Measurements from ENCODE around the gene ADIG.
"Not testable (repeated sequence)": the region's sequence is repeated elsewhere in the genome, so short reads cannot be mapped to it uniquely, and the experiment has no call there.

The ADIG gene

GRCh38 chr20:38573413-38573812 lies 7.6 kb upstream of the ADIG start:
- DNase-seq (ENCODE audit: low read depth), result no peak

DNA sequence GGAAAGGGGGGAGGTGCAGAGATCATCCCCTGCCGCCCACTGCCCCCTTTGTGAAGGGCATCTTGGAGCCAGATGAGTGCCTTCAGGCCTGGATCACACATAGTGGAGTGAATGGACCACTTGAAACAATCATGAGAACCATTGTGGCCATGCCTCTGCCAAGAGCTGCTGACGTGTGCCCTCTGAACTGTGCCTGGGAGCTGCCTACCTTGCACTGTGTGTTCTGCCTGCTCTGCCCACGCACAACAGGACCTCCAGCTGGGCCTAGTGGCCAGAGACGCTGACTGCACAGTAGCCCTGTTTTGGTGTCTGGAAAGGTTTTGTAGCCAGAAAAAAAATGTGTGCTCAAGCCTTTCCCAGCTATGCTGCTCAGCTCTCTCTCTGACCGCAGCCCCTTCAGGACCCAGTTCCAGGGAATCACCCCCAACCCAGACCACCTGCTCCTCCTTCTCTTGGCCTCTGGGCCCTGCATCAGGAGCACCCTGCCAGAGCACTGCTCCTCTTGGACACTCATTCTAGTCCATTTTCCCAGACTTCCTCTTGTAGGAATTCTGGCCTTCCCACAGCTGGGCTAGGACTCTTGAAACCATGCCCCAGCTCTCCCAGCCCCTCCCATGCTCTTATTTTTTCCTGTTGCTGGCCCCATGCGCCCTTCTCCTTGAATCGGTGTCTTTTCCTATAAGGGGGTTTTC lies 1.6 kb upstream of the ADIG start:
- DNase-seq (ENCODE audit: low read depth), result no peak

GRCh38 chr20:38579921-38580320 lies 1.1 kb upstream of the ADIG start:
- no peak for DNase-seq (ENCODE audit: low read depth)

- no peak for DNase-seq (ENCODE audit: low read depth)
Measured at GRCh38 chr20:38581830-38582358, 897 bp downstream of the ADIG start.

- no peak for DNase-seq (ENCODE audit: low read depth)
Measured at GRCh38 chr20:38583306-38583705, 2.3 kb downstream of the ADIG start.

- no peak for DNase-seq (ENCODE audit: low read depth)
Measured at GRCh38 chr20:38584099-38584763, 3.2 kb downstream of the ADIG start.

DNA sequence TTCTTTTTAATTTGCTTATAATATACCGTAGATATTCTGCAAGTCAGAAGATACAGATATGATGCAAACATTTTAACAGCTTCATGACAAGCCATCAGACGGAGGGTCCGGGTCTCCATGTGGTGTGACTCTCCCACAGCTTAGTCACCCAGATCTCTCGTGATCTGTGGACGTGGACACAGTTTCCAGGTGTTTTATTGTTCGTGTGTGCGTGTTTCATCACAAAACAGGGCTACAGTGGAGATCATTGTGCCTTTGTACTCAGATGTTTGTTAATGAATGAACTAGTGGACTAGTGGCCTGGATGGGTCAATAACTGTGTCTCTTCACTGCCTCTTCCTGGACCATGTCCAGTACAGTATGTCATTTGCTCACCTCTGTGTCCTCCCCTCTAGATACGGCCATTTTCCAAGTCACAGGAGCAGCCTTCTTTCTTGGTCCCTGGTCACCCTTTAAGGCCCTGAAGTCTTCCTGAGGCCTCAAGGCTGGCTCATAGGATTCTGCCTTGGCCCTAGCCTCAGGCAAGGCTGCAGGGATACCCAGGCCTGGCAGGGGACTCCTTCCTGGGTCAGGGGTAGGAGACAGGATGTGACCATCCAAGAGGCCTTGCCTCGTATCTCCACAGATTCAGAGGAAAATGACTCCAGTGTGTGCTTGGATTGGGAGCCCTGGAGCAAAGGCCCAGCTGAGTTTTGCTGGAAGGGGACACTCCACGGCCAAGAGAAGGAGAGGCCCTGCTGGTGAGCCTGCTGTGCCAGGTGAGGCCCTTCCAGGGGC lies 4.6 kb downstream of the ADIG start:
- no peak for DNase-seq (ENCODE audit: low read depth)

- DNase-seq (ENCODE audit: low read depth), result no peak
Measured at GRCh38 chr20:38586181-38586525, 5.2 kb downstream of the ADIG start.

DNA sequence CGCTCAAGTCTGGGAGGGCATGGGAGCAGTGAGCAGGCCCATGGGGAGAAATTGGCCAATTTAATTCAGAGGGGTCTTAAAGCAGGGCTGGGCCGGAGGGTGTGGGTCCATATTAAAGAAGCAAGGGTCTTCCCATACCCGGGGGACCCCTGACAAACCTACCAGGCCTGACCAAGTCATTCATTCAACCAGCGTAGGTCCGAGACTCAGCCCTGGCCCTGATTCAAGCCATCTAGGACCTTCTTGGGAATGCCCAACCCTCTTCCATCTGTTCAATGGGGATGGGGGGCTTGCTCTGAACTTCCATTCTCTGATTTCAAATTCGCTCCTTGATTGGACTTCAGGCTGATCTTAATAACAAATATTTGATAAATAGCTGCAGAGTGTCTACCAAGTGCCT lies 7.3 kb downstream of the ADIG start:
- no peak for DNase-seq (ENCODE audit: low read depth)

- no peak for DNase-seq (ENCODE audit: low read depth)
Measured at GRCh38 chr20:38589351-38589750, 8.4 kb downstream of the ADIG start.

GRCh38 chr20:38589967-38590675 lies 9.1 kb downstream of the ADIG start:
- DNase-seq (ENCODE audit: low read depth), result no peak

DNA sequence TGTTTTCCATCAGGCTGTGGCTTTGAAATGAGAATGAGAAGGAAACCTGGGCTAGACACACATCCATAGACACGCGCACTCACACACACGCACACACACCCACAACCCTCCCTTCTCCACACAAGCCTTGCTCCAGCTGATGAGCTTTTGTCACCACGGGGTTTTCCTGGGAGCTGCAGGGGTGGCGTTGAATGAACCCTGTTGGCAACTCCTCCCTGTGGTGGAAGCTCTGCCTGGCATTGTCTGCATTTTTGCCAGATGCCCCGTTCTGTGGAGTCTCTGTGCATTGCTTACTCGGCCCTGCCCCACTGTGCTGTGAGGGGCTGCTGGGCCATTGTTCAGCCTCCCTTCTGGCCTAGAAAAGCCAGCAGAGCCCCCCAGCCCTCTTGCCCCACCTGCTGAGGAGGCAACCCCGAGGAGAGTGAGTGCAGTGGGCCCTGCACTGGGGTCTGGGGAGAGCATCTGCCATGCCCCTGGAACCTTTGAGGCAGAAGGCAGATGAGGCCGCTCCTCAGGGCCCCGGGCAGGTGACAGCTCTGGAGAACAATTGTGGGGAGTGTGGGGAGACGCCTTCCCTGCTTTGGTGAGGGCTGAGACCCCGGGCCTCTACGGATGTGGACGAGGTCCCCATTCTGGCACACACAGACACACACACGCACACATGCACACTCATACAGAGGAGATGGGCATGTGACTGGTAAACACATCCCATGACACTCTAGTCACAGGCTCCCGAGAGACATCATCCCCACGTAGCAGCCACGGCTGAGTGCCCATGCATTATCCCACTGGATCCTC lies 9.9 kb downstream of the ADIG start:
- no peak for DNase-seq (ENCODE audit: low read depth)

DNA sequence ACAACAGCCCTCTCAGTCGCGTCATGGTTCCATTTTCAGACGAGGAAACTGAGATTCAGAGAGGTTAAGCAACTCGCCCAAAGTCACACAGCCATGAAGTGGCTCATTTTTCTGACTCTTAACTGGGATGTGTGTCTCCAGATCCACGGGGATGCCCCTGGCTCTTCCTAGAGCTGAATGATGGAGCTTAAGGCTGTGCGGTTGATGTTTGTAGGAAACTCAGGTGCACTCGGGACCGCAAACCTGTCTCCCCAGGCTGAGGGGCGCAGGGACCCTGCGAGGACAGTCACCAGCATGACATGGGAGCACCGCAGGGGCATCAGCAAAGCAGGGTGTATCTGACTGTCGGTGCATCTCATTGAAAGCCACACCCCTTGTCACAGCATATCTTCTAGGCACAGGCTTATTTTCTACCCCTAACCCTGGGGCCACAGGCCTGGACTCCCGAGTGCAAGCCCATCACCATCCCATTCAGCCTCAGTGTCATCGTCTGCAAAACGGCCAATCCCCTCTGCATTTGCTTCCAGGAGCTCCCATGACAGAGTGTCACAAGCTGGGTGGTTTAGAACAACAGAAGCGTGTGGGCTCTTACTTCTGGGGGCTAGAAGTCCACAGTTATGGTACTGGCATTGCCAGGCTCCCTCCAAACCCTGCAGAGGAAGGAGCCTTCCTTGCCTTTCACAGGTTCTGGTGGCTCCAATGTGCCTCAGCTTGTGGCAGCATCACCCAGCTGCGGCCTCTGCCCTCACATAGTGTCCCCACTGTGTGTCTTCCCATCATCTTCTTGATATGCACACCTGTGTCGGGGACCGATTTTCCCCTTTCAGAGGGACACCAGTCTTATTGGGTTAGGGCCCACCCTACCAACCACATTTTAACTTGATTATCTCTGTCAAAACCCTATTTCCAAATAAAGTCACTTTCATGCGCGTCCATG lies 10.7 kb downstream of the ADIG start:
- no peak for DNase-seq (ENCODE audit: low read depth)

GRCh38 chr20:38592411-38592790 lies 11.4 kb downstream of the ADIG start:
- peak; percentile 25 for DNase-seq (ENCODE audit: low read depth)

DNA sequence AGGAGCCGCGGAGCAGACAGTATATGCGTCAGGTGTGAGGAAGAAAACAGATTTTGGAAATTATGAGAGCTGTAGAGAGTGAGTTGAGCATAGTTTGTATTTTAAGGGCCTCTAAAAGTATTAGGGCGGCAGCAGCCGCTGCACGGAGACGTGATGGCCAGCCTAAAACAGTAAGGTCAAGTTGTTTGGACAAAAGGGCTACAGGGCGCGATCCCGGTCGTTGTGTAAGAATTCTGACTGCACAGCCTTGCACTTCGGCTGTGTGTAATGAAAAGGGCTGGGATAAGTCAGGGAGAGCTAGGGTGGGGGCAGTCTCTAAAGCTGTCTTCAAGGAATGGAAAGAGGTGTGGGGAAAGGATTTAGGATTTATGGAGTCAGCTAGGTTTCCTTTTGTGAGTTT lies 13.3 kb downstream of the ADIG start:
- DNase-seq (ENCODE audit: low read depth), result not testable (repeated sequence)

DNA sequence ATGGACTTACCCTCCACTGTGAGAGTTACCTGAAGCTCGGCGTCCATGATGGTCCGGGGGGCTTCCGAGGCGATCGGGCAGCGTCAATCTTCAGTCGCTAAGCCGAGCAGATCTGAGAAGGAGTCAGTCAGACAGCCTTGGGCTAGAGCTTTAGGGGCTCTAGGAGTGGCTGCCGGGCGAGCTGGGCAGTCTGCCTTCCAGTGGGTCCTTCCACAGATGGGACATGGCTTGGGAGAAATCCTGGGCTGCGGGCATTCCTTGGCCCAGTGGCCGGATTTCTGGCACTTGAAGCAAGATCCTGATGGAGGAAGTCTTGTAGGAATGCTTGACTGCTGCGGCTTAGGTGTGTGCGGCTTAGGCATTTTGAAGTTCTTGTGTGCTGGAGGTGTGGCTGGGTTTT lies 14.9 kb downstream of the ADIG start:
- not testable (repeated sequence) for DNase-seq (ENCODE audit: low read depth)

- no peak for DNase-seq (ENCODE audit: low read depth)
Measured at GRCh38 chr20:38599410-38599882, 18.4 kb downstream of the ADIG start.

DNA sequence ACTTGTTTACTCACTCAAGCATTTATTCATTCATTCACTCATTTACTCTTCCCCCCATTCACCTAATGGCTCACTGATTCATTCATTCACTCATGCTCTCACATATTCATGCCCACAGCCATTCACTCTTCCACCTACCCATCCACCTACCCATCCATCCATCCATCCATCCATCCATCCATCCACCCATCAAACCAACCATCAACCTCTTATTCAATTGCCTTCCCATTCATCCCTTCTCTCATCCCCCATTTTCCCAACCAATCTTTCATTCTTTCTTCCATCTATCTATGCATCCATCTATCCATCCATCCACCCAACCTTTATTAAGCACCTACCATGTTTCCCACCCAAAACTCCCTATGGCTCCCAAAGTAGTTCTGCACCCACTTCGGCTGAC lies 19.1 kb downstream of the ADIG start:
- DNase-seq (ENCODE audit: low read depth), result no peak

DNA sequence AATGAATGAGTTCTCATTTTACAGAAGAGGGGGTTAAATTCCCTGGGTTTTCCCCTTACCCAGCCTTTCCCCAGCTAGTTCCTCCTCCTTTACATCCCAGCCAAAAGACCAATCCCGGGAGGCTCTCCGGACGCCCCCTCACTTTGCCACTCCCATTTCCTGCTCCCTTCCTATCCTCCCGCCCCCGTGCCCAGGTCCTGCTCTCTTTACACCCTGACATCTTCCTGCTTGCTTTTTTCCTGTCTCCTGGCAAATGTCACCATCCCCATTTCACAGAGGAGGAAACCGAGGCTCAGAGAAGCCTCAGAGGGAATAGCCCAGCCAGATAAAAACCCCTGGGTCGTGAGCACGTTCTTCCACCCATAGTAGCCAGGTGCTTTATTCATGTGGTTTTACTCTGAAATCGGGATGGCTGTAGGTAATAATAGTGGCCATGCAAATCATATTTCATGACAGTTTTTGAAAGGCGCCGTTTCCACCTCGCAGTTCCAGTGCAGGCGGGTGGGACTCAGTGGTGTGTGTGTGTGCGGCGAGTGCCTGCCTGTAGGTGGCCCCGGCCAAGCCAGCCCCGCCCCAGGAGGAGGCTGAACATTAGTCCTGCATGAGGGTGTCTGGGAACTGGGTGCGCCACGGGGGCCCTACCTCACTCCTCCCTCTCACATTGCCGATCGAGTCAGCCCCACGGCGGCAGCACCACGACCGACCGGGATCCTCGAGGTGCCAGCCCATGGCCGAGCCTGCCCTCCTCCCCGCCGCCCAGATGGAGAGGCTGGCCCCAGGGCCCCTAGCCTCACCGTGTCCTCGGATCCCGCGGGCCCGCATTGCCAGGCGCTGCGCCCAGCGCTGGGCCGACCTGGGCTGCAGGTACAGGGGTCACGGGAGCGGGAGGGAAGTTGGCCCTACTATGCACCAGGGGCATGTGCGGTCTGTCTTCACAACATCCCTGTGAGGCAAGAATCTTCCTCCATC lies 20.5 kb downstream of the ADIG start, which contains the start of gene ARHGAP40:
Gene ARHGAP40, plus strand, starts transcription at position 594 of the 969 bp plus-strand sequence.
- DNase-seq (ENCODE audit: low read depth), result no peak
